ENCODE measurements around the gene OR51B6.
"Not testable (repeated sequence)": the region's sequence is repeated elsewhere in the genome, so short reads cannot be mapped to it uniquely, and the experiment has no call there.

OR51B6 gene

DNA sequence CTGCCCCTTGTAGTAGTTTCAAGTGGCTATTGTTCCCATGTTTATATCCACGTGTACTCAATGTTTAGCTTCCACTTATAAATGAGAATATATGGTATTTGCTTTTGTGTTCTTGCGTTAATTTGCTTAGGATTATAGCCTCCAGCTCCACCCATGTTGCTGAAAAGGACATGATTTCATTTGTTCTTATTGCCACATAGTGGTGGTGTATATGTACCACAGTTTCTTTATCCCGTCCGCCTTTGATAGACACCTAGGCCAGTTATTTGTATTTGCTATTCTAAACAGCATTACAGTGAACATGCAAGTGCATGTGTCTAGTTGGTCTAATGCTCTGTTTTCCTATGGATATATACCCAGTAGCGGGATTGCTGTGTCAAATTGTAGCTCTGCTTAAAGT lies 34.0 kb upstream of the OR51B6 start:
- no peak overlapping the region for H3K4me3 ChIP-seq (ENCODE audit: low read length)
- DNase-seq (ENCODE audit: low read depth): no peak
- TF ChIP-seq, protein P1, sequence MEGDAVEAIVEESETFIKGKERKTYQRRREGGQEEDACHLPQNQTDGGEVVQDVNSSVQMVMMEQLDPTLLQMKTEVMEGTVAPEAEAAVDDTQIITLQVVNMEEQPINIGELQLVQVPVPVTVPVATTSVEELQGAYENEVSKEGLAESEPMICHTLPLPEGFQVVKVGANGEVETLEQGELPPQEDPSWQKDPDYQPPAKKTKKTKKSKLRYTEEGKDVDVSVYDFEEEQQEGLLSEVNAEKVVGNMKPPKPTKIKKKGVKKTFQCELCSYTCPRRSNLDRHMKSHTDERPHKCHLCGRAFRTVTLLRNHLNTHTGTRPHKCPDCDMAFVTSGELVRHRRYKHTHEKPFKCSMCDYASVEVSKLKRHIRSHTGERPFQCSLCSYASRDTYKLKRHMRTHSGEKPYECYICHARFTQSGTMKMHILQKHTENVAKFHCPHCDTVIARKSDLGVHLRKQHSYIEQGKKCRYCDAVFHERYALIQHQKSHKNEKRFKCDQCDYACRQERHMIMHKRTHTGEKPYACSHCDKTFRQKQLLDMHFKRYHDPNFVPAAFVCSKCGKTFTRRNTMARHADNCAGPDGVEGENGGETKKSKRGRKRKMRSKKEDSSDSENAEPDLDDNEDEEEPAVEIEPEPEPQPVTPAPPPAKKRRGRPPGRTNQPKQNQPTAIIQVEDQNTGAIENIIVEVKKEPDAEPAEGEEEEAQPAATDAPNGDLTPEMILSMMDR (conservative IDR thresholded peaks at IDR 0.05; ENCODE audit: low read length): no peak; the same call in 1 of the 2 replicates

- TF ChIP-seq, protein P1 (conservative IDR thresholded peaks at IDR 0.05; ENCODE audit: low read length): no peak
- no peak within 1 kb of the TSS for H3K4me3 ChIP-seq (ENCODE audit: low read length)
- DNase-seq (ENCODE audit: low read depth): no peak
Observed at GRCh38 chr11:5324197-5324596, 27.1 kb upstream of the OR51B6 start, which contains the start of gene OR51B2. OR51B2 (minus strand) TSS chr11:5324297; CDS start chr11:5324297, 0 bp downstream.

GRCh38 chr11:5335170-5335569 lies 16.1 kb upstream of the OR51B6 start:
- H3K4me3 ChIP-seq (ENCODE audit: low read length): no peak overlapping the region
- no peak for DNase-seq (ENCODE audit: low read depth)
- TF ChIP-seq, protein P1 (conservative IDR thresholded peaks at IDR 0.05; ENCODE audit: low read length): no peak

DNA sequence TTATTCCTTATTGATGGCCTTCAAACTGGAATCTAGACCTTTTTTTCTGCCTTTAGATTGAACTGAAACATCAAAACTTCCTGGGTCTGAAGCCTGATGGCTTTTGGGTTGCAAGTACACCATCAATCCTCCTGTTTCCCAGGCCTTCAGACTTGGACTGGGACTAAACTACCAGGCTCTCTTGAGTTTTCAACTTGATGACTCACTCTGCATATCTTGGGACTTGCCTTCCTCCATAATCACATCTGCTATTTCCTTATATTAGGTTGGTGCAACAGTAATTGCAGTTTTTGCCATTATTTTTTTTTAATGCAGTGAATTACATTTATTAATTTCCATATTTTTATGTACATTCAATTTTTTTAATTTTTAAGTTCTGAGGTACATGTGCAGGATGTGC lies 15.0 kb upstream of the OR51B6 start:
- TF ChIP-seq, protein P1 (conservative IDR thresholded peaks at IDR 0.05; ENCODE audit: low read length): no peak
- DNase-seq (ENCODE audit: low read depth): peak; percentile 50

DNA sequence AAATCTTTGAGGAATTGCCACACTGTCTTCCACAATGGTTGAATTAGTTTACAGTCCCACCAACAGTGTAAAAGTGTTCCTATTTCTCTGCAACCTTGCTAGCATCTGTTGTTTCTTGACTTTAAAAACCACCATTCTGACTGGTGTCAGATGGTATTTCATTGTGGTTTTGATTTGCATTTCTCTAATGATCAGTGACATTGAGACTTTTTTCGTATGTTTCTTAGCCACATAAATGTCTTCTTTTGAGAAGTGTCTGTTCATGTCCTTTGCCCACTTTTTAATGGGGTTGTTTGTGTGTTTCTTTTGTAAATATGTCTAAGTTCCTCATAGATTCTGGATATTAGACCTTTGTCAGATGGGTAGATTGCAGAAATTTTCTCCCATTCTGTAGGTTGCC lies 14.1 kb upstream of the OR51B6 start:
- H3K4me3 ChIP-seq (ENCODE audit: low read length): not testable (repeated sequence)

More for the DNA sequence above, 15.0 kb upstream of the OR51B6 start:
- H3K4me3 ChIP-seq (ENCODE audit: low read length): no peak overlapping the region

DNA sequence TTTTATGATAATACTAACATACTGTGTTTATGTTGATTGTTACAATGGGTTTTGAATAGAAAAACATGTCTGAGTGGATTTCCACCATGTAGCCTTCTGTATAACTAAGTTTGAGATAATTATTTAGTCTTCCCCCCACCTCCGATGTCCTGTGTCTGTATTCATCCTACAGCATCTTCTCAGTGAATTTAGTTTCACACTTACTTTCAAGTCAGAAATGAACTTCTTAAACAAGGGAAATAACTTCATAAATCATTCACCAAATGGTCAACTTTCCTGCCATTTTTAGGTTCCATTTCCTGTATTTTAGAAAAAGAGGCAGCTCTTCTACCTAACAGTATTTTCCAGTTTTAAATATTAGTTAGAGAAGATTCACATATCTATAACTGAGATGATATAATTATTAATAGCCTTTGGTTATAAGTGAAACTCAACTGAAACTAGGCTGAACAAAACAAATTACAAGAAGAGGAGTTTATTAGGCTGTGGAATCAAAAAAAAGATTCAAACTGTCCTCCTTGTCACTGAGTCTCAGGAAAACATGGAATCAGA lies 11.5 kb upstream of the OR51B6 start:
- no peak overlapping the region for H3K4me3 ChIP-seq (ENCODE audit: low read length)
- no peak for DNase-seq (ENCODE audit: low read depth)
- TF ChIP-seq, protein P1 (conservative IDR thresholded peaks at IDR 0.05; ENCODE audit: low read length): no peak

More for the DNA sequence above, 14.1 kb upstream of the OR51B6 start:
- not testable (repeated sequence) for DNase-seq (ENCODE audit: low read depth)

DNA sequence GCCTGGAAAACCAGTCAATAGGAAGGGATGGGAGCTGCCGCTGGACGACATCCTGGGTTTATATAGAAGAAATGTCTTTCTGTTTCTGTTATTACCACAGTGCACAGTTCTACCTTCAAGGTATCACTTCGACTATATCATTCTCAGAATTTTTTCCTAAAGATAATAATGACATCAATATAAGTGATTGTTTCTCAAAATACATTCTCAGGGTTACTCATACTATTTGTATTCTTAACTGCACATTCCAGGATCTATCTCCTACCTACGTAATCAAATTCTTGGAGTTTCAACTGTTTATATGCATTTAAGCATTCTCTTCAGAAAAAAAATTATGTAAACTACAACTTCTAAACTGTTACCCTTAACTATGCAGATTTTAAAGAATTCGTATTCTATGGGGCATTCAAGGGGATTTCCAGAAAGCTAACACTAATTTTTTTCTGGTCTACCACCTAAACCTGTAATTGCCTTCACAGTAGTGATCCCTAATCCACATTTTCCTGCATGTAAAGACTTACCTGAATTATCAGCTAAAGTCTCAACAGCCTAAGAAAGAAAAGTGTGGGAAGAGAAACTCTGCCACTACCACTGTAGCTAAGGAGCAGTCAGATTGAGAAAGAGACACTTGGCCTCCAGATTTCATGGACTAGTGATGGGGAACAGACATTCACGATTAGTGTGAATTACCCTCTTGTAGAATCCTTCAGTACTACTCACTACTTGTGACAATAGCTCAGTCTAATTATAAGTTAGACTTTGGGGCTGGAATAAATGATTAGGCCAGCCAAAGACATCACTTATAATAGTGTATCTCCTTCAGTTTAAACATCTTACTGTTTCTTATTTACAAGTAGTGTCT lies 7.6 kb upstream of the OR51B6 start, which contains the start of gene OR51B5:
TSS of gene OR51B5 (minus strand) at position 51 of the 862 bp plus-strand sequence. CDS start at position 51, 0 bp downstream.
- no peak for DNase-seq (ENCODE audit: low read depth)
- TF ChIP-seq, protein P1 (conservative IDR thresholded peaks at IDR 0.05; ENCODE audit: low read length): no peak

More for the DNA sequence above, 7.6 kb upstream of the OR51B6 start, which contains the start of gene OR51B5:
- no peak within 1 kb of the TSS for H3K4me3 ChIP-seq (ENCODE audit: low read length)
